RKO (cell line): ENCODE measurements around the gene SLC29A2.
A peak's percentile ranks its signal among the peaks of the same experiment; 100 is the strongest.
"Not testable (repeated sequence)": the region's sequence is repeated elsewhere in the genome, so short reads cannot be mapped to it uniquely, and the experiment has no call there.

Source experiments
- DNase-seq: peaks from one replicate; pipeline ENCODE4 v3.0.0-alpha.2; 2016; ENCODE audit warnings: low spot score

SLC29A2 gene

DNA sequence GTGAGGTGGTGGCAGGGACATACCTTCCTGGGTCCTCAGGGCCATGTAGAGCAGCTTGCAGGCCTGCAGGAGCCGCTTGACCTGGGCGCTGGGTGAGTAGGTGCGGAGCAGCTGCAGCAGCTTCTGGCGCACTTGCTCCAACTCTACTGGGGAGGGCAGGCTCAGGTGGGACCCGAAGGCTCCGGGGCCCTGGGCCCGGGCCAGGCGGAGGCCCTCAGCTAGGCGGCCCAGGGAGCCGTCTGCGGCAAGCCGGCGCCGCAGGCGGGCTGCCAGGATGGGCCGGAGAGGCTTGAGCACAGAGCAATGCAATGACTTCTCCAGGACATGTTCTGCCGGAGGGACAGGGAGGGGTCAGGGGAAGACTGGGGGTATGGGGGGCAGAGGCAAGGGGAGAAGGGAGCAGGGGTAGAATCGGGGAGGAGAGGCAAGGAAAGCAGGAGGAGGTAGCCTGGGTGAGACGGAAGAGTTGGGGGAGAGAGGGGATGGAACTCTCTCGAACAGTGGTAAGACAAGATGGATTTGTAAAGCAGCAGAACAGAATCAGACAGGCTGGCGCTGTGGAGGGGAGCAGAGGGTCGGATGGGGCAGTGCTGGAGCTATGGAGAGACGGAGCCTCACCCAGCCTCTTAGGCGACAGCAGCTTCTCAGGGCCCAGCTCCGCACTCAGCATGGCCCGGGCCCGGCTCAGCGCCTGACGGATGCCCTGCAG, 37.5 kb downstream of the SLC29A2 start:
- DNase-seq: no peak

DNA sequence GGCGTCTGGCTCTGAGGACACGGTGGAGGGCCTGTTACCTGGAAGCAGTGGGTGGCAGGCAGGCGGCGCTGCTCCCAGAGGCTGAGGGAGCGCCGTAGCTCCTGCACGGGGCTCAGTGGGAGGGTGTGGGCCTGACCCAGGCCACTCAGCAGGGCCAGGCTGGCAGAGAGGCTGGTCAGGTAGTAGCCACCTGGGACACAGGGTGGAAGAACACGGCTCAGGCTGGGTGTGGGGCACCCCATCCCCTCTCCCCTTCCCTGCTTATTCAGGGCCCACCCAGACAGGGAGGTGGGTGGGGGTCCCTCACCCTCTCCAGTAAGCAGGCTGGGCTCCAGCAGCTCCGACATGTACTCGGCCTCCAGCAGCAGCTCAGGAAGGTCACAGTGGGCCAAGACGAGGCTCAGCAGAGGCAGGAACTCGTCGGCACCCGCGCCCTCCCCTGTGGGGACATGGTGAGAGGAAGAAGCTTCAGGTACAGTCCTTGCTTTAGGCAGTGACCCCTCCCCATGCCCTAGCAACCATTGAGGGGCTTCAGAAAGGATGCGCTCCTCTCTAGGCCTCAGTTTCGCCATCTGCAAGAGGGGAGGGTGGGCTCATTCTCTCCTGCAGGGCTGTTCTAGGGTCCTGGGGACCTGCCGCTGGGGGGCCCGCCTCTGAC, 38.2 kb downstream of the SLC29A2 start:
- no peak for DNase-seq

DNA sequence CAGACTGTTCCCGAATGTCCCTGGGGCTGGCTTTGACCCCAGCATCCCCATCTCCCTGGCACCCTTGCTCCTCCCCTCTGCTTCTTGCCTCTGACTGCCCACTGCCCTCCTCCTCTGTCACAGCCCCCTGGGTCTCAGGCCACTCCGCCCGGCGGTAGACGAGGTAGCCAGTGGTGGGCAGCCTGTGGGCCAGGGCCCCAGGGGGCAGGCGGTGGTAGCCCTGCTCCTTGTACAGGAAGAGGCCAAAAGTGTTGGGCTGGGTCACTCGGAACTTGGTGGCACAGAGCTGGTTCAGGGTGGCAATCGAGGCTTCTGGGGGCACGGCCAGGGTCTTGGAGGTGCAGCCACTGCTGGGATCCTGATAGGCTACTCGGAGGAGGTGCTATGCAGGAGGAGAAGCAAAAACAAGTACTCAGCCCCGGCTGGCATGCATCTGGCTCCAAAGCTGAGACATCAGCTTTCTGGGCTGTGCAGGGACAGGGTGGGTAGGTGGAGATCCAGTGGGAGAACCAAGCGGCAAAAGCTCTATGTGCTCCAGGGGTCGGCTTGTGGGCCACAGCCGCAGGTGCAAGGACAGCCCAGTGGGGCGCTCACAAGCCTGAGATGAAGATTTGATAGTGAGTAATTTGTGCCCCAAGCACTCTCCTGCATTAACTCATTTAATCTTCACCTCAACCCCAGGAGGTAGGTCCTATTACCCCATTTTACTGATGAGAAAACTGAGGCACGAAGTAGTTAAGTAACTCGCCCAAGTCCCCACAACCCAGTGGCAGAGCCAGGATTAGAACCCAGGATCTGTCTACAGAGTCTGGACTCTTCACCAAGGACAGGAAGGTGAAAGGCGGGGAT, 39.0 kb downstream of the SLC29A2 start:
- DNase-seq: no peak

DNA sequence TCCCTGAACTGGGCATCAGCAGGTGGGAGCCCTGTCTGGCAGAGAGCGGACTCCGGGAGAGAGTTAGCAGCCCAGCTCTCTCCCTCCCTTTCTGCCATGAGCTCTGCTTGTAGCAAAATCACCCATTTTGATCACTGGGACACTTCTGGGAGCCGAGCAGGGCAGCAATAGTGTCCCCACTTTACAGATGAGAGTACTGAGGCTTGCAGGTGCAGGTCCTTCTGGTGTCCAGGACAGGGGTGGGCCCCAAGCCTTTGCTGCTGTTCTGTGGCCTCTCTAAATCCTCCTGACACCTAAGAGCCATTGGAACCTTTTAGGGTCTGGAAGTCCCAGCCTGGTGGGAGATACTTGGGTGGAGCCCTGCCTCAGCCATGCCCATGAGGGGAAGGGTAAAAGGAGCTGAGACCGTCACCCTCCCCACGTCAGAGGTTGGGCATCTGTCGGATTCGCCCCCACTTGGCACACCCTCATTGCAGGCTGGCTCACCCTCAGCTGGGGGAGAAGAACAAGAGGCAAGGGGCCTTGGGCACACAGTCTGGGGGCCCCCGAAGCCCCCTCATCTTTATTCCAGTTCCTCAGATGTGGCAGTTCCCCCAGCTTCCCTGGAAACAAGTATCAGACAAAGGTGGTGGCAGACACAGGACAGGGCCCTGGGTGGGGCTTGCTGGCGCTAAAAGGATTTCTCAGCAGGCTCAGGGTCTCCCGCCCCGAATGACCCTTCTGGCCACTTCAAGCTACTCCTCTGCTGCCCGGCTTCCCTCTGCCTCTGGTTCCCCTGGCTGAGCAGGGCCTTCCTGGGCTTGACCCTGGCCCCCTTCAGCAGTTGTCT, 39.8 kb downstream of the SLC29A2 start:
- DNase-seq: no peak

DNA sequence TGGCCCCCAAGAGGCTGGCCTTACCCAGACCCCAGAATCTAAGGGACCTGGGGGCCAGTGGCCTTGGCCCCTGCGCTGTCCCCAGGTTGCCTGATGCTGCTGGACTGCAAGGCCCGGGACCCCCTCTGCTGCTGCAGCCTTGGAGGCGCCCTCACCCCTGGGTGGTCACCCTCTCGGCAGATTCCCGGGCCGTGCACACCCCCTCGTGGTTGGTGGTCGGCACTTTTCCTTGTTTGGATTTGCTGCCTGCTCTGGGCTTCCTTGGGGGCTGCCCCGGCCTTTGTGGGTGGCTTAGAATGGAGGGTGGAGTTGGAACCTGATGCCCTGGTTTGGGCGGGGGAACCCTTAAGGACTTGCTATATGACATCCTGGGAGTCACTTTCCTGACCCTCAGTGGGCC, 40.6 kb downstream of the SLC29A2 start:
- DNase-seq: no peak

DNA sequence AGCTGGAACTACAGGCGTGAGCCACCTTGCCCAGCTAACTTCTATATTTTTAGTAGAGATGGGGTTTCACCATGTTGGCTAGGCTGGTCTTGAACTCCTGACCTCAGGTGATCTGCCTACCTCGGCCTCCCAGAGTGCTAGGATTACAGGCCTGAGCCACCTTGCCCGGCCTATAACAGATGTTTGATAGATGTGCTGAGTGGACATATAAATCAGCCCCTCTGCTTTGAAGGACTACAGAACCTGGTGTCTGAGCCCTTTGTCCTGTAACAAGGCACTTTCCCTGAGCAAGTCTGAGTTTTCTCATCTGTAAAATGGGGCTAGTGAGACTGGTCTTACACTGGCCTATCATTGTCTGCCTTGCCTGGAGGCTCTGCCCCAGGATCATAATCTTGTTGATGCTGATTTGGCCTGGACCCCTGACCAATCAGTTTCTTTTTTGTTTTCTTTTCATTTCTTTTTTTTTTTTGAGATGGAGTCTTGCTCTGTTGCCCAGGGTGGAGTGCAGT, 42.3 kb downstream of the SLC29A2 start:
- DNase-seq: no peak

DNA sequence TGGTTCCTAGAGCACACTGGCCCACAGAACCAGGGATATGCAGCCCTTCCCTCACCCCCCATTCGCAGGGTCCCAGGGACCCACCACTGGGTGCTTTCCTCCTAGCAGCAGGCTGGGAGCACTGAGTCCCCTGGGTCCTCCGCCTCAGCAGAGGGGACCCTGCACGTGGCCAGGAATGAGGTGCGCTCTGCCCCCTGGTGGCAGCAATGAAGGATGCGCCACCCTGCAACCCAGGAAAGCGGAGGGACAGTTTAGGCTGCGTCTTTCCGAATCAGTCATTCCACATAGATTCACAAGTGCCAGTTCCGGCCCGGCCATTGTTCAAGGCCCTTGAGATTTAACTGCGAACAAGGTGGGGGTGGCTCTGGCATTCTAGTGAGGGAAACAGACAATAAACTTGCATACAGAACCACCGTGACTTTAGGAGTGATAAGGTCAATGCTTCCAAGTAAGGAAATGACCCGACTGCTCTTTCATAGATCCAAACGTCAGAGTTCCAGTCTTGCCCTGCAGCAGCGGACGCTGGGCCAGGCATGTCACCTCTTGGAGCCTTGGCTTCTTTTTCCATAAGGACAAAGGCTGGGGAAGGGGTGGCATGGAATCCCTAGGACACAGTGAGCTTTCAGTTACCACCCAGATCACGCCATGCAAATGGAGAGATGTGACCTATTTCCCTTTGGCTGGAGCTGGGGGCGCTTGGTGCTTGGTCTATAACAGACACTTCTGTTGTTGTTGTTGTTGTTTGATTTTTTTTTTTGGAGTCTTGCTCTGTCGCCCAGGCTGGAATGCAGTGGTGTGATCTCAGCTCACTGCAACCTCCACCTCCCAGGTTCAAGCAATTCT, 43.0 kb downstream of the SLC29A2 start:
- DNase-seq: peak; percentile 88

DNA sequence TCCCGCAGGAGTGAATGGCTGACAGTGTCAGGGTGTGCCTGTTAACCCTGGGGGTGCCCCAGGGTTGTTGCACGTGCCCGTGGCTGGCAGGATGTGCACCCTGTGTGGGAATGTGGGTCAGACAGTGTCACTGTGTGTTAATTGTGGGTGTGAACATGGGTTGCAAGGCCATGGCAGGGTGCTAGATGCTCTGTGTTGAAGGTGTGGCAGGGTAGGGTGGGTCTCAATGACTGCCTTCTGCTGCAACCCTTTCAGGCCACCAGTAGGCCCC, 43.6 kb downstream of the SLC29A2 start:
- no peak for DNase-seq

DNA sequence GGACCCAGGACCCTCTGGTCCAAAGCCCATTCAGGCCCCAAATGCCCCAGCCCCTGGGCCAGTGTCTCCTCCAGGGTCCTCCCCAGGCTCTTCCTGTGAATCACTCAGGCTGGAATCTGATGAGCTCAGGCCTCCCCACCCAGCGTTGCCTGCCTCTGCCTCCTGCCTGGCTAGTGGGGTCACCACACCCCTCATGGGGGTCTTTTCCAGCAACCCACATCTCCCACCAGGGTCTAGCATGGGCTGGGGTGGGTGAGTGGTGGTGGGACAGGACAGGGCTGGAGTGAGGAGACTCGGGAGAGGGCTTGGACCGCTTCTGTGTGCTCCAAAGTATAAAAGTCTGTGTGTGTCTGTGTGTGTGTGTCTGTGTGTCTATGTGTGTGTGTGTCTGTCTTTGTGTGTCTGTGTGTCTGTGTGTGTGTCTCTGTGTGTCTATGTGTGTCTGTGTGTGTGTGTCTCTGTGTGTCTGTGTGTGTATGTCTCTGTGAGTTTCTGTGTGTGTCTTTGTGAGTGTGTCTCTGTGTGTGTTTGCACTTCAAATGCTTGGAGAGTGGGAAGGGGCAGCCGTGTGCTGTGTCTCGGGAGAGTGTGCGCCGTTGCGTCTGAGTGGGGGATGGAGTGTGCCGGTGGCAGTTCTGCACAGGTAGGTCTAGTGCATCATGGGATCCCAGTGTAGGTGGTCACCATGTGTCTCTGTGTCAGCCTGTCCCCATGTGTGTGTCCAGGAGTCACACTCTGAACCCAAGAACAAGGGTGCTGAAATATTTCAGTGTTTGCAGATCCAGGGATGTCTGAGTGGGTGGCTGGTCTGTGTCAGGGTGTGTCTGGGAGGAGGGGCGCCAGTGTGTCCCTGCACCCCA, 44.2 kb downstream of the SLC29A2 start:
- DNase-seq: no peak

DNA sequence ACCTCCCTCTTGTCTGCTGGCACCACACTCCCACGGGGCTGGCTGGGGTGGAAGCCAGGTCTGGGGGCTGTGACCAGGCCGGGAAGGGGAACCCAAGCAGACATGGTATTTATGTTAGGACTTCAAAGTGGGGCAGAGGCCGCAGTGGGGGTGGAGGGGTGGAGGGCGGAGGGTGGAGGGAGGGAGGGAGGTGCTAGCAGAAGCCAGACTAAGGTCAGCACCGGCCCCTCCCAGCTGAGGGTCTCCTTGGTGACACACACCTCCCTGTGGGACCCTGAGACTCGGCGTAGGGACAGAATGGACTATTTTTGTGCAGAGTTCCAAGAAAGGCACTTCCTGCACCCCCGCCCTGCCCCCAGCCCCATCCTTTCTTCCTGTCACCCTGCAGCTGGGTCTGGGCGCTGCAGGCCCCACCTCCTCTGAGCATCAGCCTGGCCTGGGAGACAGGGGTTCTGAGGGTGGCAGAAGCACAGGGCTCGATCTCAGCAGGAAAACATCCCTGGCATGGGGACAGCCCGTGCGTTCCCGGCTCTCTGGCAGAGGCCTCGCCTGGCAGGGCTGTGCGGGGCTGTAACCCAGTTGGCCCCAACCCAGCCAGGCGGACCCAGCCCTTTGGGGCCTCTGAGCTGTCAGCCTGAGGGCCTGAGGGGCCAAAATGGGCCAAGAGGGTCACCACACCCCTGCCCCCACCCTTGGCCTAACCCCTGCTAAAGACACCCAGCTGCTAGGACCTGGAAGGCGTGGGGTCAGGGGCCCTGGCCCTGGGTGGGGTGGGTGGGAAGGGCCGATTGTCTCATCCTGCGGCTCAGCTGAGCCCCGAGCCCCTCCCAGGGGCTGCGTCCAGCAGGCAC, 45.1 kb downstream of the SLC29A2 start:
- no peak for DNase-seq

DNA sequence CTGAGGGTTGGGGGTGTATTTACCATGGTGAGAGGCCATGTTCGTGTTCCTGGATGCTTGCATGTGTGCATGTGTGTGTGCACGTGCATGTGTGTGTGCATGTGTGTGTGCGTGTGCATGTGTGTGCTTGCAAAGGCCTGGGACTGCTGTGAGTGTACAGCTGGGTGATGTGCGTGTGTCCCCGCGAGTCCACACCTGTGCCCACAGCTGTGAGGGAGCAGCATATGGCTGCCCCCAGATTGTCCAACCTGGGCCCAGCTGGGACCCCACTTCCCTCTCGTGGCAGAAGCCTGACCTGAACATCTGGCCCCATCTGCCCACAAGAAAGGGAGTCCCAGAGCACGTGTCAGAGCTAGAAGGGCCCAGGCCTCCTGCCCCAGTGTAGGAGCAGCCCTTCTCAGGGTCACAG, 46.3 kb downstream of the SLC29A2 start:
- no peak for DNase-seq

DNA sequence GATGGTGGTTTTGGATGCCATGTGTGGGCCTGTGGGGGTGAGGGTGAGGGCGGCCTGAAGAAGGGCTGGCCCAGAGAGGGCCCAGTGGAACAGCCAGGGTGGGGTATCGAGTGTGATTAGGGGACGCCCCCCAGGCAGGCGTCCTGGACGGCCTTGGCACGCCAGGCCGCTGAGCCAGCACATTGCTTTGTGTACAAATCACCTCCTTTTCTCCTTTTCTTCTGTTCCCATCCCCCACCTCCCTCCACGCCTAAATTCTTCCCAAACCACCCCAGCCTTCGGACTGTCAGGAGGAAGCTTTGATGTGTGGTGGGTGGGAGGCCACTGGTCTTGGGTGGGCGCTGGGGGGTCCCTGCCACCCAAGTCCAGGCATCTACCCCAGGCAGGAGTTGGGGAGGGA, 46.9 kb downstream of the SLC29A2 start:
- no peak for DNase-seq

DNA sequence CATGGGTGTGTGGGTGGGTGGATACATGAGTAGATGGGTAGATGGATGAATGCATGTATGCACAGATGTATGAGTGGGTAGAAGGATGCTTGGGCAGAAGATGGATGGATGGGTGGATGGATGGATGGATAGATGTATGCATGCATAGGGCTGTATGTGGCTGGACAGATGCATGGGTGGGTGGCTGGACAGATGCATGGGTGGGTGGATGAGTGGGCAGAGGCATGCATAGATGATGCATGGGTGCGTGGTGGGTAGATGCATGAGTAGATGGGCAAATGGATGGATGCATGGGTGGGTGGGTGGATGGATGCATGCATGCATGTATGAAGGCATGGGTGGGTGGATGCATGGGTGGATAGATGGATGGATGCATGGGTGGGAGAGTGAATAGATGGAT, 47.9 kb downstream of the SLC29A2 start:
- DNase-seq: no peak

DNA sequence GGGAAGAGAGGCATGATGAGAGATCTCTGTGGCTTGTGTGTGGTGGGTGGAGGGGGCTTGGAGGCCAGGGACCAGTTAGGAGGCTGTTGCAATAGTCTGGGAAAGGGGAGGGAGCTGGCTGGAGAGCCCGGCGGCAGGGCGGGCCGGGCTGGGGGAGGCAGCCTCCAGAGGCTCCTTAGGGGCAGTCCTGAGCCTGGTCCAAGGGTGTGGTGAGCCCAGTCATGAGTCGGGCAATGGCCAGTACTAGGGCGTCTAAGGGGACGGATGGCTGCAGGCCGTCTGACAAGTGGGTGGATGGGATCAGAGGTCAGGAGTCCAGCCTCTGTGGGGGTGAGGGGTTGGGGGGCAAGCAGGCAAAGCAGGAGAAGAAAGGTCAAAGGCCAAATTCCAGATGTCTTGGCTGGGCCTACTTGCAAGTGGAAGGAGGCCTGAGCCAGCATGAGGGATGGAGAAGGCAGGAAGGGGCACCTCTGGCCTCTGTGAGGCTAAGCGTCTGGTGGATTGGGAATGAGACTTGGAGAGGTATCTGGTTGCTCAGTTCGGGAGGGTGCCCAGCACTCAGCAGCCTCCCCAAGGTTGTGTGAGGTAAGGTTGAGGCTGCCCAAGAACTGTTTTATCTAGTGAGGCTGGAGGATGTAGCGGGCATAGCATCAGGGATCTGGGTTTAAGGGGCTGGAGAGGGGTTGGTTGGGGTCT, 48.7 kb downstream of the SLC29A2 start:
- DNase-seq: no peak

DNA sequence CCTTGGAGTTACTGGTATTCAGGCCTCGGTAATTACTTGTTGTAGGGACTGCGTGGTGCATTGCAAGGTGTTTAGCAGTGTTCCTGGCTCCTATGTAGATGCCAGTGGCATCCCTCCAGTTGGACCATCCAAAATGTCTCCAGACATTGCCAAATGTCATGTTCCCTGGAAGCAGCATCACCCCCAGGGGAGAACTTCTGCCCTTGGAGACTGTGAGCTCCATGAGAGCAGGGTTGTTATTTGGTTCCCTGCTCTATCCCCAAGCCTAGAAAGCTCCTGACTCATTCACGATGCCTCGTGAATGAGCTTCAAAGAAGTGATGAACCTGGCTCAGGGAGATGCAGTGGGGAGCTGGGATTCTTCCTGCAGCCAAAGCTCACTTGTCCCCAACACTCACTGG, 50.0 kb downstream of the SLC29A2 start:
- no peak for DNase-seq

DNA sequence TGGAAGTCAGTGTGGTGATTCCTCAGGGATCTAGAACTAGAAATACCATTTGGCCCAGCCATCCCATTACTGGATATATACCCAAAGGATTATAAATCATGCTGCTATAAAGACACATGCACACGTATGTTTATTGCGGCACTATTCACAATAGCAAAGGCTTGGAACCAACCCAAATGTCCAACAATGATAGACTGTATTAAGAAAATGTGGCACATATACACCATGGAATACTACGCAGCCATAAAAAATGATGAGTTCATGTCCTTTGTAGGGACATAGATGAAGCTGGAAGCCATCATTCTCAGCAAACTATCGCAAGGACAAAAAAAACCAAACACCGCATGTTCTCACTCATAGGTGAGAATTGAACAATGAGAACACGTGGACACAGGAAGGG, 50.8 kb downstream of the SLC29A2 start:
- not testable (repeated sequence) for DNase-seq

DNA sequence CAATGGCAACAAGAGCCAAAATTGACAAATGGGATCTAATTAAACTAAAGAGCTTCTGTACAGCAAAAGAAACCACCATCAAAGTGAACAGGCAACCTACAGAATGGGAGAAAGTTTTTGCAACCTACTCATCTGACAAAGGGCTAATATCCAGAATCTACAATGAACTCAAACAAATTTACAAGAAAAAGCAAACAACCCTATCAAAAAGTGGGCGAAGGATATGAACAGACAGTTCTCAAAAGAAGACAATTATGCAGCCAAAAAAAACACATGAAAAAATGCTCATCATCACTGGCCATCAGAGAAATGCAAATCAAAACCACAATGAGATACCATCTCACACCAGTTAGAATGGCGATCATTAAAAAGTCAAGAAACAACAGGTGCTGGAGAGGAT, 51.3 kb downstream of the SLC29A2 start:
- DNase-seq: not testable (repeated sequence)

DNA sequence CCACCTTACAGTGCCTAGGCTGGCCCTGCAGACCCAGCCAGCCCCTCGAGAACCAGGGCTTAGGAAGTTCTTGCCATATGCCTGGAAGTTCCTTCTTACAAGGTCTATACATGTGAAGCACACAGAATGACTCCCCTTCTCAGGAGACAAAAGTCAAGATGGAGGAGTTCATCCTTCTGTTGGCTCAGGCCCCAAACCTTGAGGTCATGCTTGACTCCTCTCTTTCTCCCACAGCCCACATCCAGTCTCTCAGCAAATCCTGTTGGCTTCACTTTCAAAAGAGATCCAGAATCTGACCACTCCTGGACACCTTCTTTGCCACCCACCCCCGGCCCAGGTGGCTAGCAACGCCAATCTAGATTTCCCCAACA, 53.0 kb downstream of the SLC29A2 start:
- no peak for DNase-seq
